Endothelial cell of umbilical vein (primary cell): Measurements from ENCODE around the gene AFDN. TPM values are rescaled to one million over a fixed set of nuclear protein-coding genes. Genes with fewer than 3 reads are reported as not detected.

ENCODE experiments used
- BruUV-seq: library from RNA; stranded (reverse); fragments of 400-500 nt; replicated peaks from 2 replicates; lab custom pipeline; 2021; lab: Mats Ljungman, UMichigan
- CTCF ChIA-PET: fragments of 300-600, 350-600 bp; sonication (Branson Sonifier 250); formaldehyde crosslinking; loops from one replicate; lab custom pipeline; 2021; ENCODE audit warnings: antibody characterized with exemption, inconsistent platforms; lab: Charles Lee
- POLR2A ChIA-PET: fragments of 300-600, 350-600 bp; sonication (Branson Sonifier 250); formaldehyde crosslinking; loops from one replicate; lab custom pipeline; 2021; ENCODE audit warnings: antibody characterized with exemption, inconsistent platforms; lab: Charles Lee
- DNase-seq: peaks from one replicate; pipeline ENCODE4 v3.0.0-alpha.2; 2011; ENCODE audit warnings: low read depth, low spot score
- FAIRE-seq: peaks from 2 replicates; lab custom pipeline; 2011; peaks lifted over from hg19 to GRCh38; lab: Jason Lieb, UNC
- H2AFZ ChIP-seq: 2 replicates; pipeline ENCODE4 v1.6.0; 2012; ENCODE audit warnings: low read depth, low read length, control low read depth, inconsistent platforms
- H3K27ac ChIP-seq: 2 replicates; pipeline ENCODE4 v1.5.1; 2011; ENCODE audit warnings: low read depth, mild to moderate bottlenecking, control low read depth, low read length, moderate library complexity; ENCODE audit not compliant: insufficient read depth
- H3K27me3 ChIP-seq, 2 experiments: 2 replicates each; pipeline versions ENCODE4 v1.6.0 to v1.6.1; 2011; ENCODE audit warnings: low read length in 2 of 2, mixed read lengths in 1 of 2; ENCODE audit not compliant: control insufficient read depth in 2 of 2, insufficient read depth in 2 of 2
- H3K36me3 ChIP-seq, 2 experiments: 2 replicates in 1 of 2; 3 replicates in 1 of 2; pipeline ENCODE4 v1.5.1; 2011; ENCODE audit warnings: low read length in 2 of 2, mild to moderate bottlenecking in 1 of 2, moderate library complexity in 1 of 2; ENCODE audit not compliant: control insufficient read depth in 2 of 2, insufficient read depth in 2 of 2; ENCODE audit errors: extremely low read depth in 1 of 2
- H3K4me1 ChIP-seq: 3 replicates; pipeline ENCODE4 v1.5.1; 2011; ENCODE audit warnings: mild to moderate bottlenecking, low read length; ENCODE audit not compliant: control insufficient read depth, insufficient read depth; ENCODE audit errors: extremely low read depth
- H3K4me2 ChIP-seq: 2 replicates; pipeline ENCODE4 v1.6.1; 2011; ENCODE audit warnings: low read length, control low read depth, mixed read lengths; ENCODE audit not compliant: insufficient read depth
- H3K4me3 ChIP-seq, 3 experiments: fragments of 200-600 bp in 1 of 3; sonication (generic), shearing (Covaris generic) in 1 of 3; replicated peaks in 1 of 3; 2 replicates each; pipeline ENCODE4 v1.5.1; 2011 to 2016; ENCODE audit warnings: control low read depth in 3 of 3, low read length in 3 of 3, mild to moderate bottlenecking in 2 of 3, inconsistent platforms in 1 of 3, low read depth in 1 of 3, moderate library complexity in 1 of 3; ENCODE audit not compliant: insufficient read depth in 1 of 3
- H3K79me2 ChIP-seq: 2 replicates; pipeline ENCODE4 v1.6.0; 2012; ENCODE audit warnings: low read length, inconsistent platforms; ENCODE audit not compliant: control insufficient read depth, insufficient read depth
- H3K9ac ChIP-seq: replicated peaks from 2 replicates; pipeline ENCODE3; 2011; ENCODE audit warnings: low read length, control low read depth; ENCODE audit not compliant: insufficient read depth; ENCODE audit errors: extremely low read depth
- H3K9me1 ChIP-seq: replicated peaks from 3 replicates; pipeline ENCODE4 v1.6.0; 2011; ENCODE audit warnings: mild to moderate bottlenecking, low read length; ENCODE audit not compliant: control insufficient read depth, insufficient read depth; ENCODE audit errors: extremely low read depth
- H3K9me3 ChIP-seq: replicated peaks from 2 replicates; pipeline ENCODE4 v1.5.1; 2012; ENCODE audit warnings: low read length, inconsistent platforms; ENCODE audit not compliant: control insufficient read depth, insufficient read depth
- H4K20me1 ChIP-seq: replicated peaks from 2 replicates; pipeline ENCODE3; 2011; ENCODE audit warnings: mild to moderate bottlenecking, low read length; ENCODE audit not compliant: control insufficient read depth, insufficient read depth; ENCODE audit errors: extremely low read depth
- CTCF ChIP-seq, 2 donors: IDR thresholded peaks; 1 replicate in 1 of 2; 2 replicates in 1 of 2; pipeline ENCODE4 v1.5.1; 2011; ENCODE audit warnings: low read length in 2 of 2, mild to moderate bottlenecking in 2 of 2, moderate library complexity in 2 of 2, control low read depth in 1 of 2, inconsistent platforms in 1 of 2, low read depth in 1 of 2; ENCODE audit not compliant: insufficient read depth in 1 of 2; ENCODE audit errors: extremely low read depth in 1 of 2
- EZH2 ChIP-seq: IDR thresholded peaks from 2 replicates; pipeline ENCODE4 v1.6.1; 2012; ENCODE audit warnings: borderline replicate concordance, low read depth, mild to moderate bottlenecking, moderate library complexity, low read length, inconsistent platforms; ENCODE audit not compliant: severe bottlenecking
- FOS ChIP-seq: IDR thresholded peaks from 2 replicates; pipeline ENCODE4 v1.6.1; 2011; ENCODE audit warnings: mild to moderate bottlenecking, low read length, moderate library complexity, borderline replicate concordance; ENCODE audit not compliant: insufficient read depth
- GATA2 ChIP-seq: IDR thresholded peaks from 2 replicates; pipeline ENCODE4 v1.7.0; 2011; ENCODE audit warnings: low read depth, mild to moderate bottlenecking, moderate library complexity, mixed read lengths, low read length; ENCODE audit not compliant: insufficient read length, insufficient read depth
- JUN ChIP-seq: IDR thresholded peaks from 2 replicates; pipeline ENCODE4 v1.6.1; 2011; ENCODE audit warnings: borderline replicate concordance, low read depth; ENCODE audit not compliant: insufficient read length, insufficient read depth
- MAX ChIP-seq: IDR thresholded peaks from 2 replicates; pipeline ENCODE4 v1.6.1; 2011; ENCODE audit not compliant: insufficient read depth, insufficient read length
- MYC ChIP-seq: IDR thresholded peaks from one replicate; pipeline ENCODE4 v1.6.1; 2011; ENCODE audit warnings: mild to moderate bottlenecking, low read depth, low read length
- POLR2A ChIP-seq: IDR thresholded peaks from 2 replicates; pipeline ENCODE4 v1.6.1; 2012; ENCODE audit warnings: low read depth, mild to moderate bottlenecking, control low read depth, low read length
- POLR2AphosphoS5 ChIP-seq: IDR thresholded peaks from 2 replicates; pipeline ENCODE4 v1.6.1; 2012; ENCODE audit warnings: low read depth, mild to moderate bottlenecking, control low read depth, low read length, moderate library complexity; ENCODE audit not compliant: insufficient read depth
- dilution Hi-C: fragments of 300-500 bp; cut with MboI; formaldehyde crosslinking; loops from one replicate; pipeline ENCODE4 v1.15.0; 2019; ENCODE audit warnings: low sequenced_read_pairs; ENCODE audit not compliant: extremely low pct_ligation_motif_present
- intact Hi-C: fragments of 100-400 bp; cut with micrococcal nuclease; formaldehyde crosslinking; loops from one replicate; pipeline ENCODE4 v1.10.0; 2022
- polyA plus RNA-seq, 4 experiments: library from polyadenylated mRNA; depleted of rRNA in 3 of 4; stranded (reverse) in 3 of 4; unstranded in 1 of 4; fragments of >200 nt; gene quantifications; 2 replicates each; pipeline versions ENCODE4 v1.2.1 to v1.2.3, GENCODE V29; 2011 to 2012; ENCODE audit warnings: missing spikeins in 1 of 4
- total RNA-seq: library from RNA; stranded (reverse); gene quantifications from 2 replicates; pipeline ENCODE4 v1.2.3, GENCODE V29; 2021

The AFDN gene
- total and polyA plus RNA-seq, 2 donors (not counting 3 experiments of a cell fraction or from before 2014, with no cell fraction given), result 31.0 to 134 TPM

- no peak overlapping the region for H2AFZ ChIP-seq
- POLR2A ChIA-PET, result no interaction called here
- DNase-seq (no peak), FAIRE-seq (no peak)
- TF ChIP-seq GATA2, result no peak
- no peak for TF ChIP-seq CTCF (IDR thresholded peaks at IDR 0.05; ENCODE audit: extremely low read depth in 1 of 2, insufficient read depth in 1 of 2, low read depth in 1 of 2, low read length in 2 of 2)
- TF ChIP-seq MAX, result no peak
- TF ChIP-seq MYC, result no peak
- TF ChIP-seq POLR2A, result no peak
- no peaks in the 10 kb centered on the region for H3K79me2 ChIP-seq
- intact Hi-C loops (no loop called here), dilution Hi-C loops (no loop called here)
- no TSS peak for BruUV-seq
- H3K4me3 ChIP-seq, result no peak overlapping the region
- H3K27me3 ChIP-seq, result peaks cover 0 to 1% of the 10 kb centered on the region in 2 experiments
- no peaks in the 10 kb centered on the region for H3K36me3 ChIP-seq
- no peaks in the 10 kb centered on the region for H3K9me3 ChIP-seq
- H3K27ac ChIP-seq, result no peak overlapping the region
- H4K20me1 ChIP-seq, result no peaks in the 10 kb centered on the region
- CTCF ChIA-PET, result no interaction called here
- no peaks in the 10 kb centered on the region for H3K9me1 ChIP-seq
- no peak overlapping the region for H3K4me2 ChIP-seq
- H3K4me1 ChIP-seq, result no peaks in the 10 kb centered on the region
- no peak overlapping the region for H3K9ac ChIP-seq
Observed at GRCh38 chr6:167811442-167812087, 15.1 kb upstream of the AFDN start.

- H3K9ac ChIP-seq, result no peak overlapping the region
- no peaks in the 10 kb centered on the region for H4K20me1 ChIP-seq
- H3K4me3 ChIP-seq, result no peak overlapping the region
- DNase-seq (no peak), FAIRE-seq (no peak)
- POLR2A ChIA-PET, result no interaction called here
- H3K27me3 ChIP-seq, result peaks cover 0 to 1% of the 10 kb centered on the region in 2 experiments
- no peaks in the 10 kb centered on the region for H3K36me3 ChIP-seq
- H3K9me3 ChIP-seq, result no peaks in the 10 kb centered on the region
- CTCF ChIA-PET, result no interaction called here
- no peaks in the 10 kb centered on the region for H3K9me1 ChIP-seq
- no peak overlapping the region for H3K27ac ChIP-seq
- no peak for TF ChIP-seq POLR2AphosphoS5
- TF ChIP-seq MYC, result no peak
- no peak for TF ChIP-seq POLR2A
- no peak for TF ChIP-seq FOS
- no peak for TF ChIP-seq JUN
- no peak for TF ChIP-seq EZH2
- no peak for TF ChIP-seq MAX
- TF ChIP-seq CTCF (IDR thresholded peaks at IDR 0.05; ENCODE audit: extremely low read depth in 1 of 2, insufficient read depth in 1 of 2, low read depth in 1 of 2, low read length in 2 of 2), result no peak
- TF ChIP-seq GATA2, result no peak
- H2AFZ ChIP-seq, result no peak overlapping the region
- no peak overlapping the region for H3K4me2 ChIP-seq
- dilution Hi-C loops (no loop called here), intact Hi-C loops (no loop called here)
- no peaks in the 10 kb centered on the region for H3K79me2 ChIP-seq
- H3K4me1 ChIP-seq, result no peaks in the 10 kb centered on the region
- no TSS peak for BruUV-seq
Observed at GRCh38 chr6:167812088-167812487, 14.6 kb upstream of the AFDN start.
